ENCODE results near the gene ROR1. TPM values are rescaled to one million over a fixed set of nuclear protein-coding genes. Genes with fewer than 3 reads are reported as not detected.

The ROR1 gene
- total and polyA plus RNA-seq, 7 donors = 0.13 to 2.8 (median 1.2) TPM

DNA sequence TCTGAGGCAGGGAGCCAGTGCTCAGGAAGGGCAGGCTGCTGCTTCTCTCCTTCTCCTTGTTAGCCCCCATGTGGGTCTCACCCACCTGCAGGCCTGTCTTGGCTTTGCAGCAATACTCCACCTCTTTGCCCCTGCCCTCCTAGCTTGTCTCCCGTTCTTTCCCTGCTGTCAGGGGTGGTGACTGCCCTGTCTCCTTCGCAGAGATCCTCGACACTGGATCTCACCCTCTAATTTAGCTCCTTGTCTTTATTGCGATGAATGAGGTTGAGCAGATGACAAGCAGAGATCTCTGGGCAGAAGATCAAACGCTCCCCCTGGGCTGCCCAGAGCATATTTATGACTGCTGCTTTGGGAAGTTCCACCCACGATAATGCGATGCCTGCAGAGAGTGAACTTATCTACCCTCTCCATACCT, 199.2 kb downstream of the ROR1 start:
- 22 to 39% (median 24%) methylated on average over 7 of the region's 7 CpGs for WGBS, 3 donors
- H3K4me3 ChIP-seq = no peak overlapping the region
- intact Hi-C loops (cut with DNase I) = loop anchor here in 1 of 2 donors (5.0 kb wide), 1 partner anchor 64 kb away; no protein-coding TSS in a partner anchor
- H3K4me1 ChIP-seq = peaks cover 17% of the 10 kb centered on the region
- TF ChIP-seq, protein P1, sequence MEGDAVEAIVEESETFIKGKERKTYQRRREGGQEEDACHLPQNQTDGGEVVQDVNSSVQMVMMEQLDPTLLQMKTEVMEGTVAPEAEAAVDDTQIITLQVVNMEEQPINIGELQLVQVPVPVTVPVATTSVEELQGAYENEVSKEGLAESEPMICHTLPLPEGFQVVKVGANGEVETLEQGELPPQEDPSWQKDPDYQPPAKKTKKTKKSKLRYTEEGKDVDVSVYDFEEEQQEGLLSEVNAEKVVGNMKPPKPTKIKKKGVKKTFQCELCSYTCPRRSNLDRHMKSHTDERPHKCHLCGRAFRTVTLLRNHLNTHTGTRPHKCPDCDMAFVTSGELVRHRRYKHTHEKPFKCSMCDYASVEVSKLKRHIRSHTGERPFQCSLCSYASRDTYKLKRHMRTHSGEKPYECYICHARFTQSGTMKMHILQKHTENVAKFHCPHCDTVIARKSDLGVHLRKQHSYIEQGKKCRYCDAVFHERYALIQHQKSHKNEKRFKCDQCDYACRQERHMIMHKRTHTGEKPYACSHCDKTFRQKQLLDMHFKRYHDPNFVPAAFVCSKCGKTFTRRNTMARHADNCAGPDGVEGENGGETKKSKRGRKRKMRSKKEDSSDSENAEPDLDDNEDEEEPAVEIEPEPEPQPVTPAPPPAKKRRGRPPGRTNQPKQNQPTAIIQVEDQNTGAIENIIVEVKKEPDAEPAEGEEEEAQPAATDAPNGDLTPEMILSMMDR (IDR thresholded peaks at IDR 0.05) = no peak
- H3K27ac ChIP-seq = no peak overlapping the region
- DNase-seq = no peak
- no peaks in the 10 kb centered on the region for H3K36me3 ChIP-seq (ENCODE audit: insufficient read depth in 1 of 2, low read depth in 1 of 2)
- H3K9me3 ChIP-seq = no peaks in the 10 kb centered on the region
- no peaks in the 10 kb centered on the region for H3K27me3 ChIP-seq (ENCODE audit: insufficient read depth in 3 of 3, low read length in 2 of 3)
- peak in 3 of 4 donors; percentile 37 to 65 (median 57) for ATAC-seq

DNA sequence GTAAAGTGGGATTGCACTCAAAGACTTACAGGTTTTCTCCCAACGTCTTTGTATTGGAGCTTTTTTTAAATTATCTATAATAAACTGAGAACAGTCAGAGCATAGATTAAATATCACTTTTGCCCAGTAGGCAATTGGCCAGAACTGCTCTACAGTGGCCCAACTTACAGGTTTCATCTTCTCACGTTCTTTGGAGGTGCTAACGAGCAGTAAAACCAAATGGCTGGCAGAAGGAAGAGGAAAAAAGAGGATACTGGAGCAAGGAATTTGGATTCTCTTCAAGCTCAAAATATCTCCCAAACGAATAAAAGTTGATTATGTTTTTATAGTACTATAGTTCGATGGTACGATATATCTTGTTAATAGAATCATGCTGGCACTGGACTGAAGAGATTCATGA, 201.1 kb downstream of the ROR1 start:
- no peaks in the 10 kb centered on the region for H3K36me3 ChIP-seq (ENCODE audit: insufficient read depth in 1 of 2, low read depth in 1 of 2)
- H3K4me1 ChIP-seq = peaks cover 4% of the 10 kb centered on the region
- no peak overlapping the region for H3K4me3 ChIP-seq
- 67 to 72% (median 69%) methylated on average over 6 of the region's 6 CpGs for WGBS, 3 donors
- H3K9me3 ChIP-seq = no peaks in the 10 kb centered on the region
- H3K27ac ChIP-seq = no peak overlapping the region
- no peak for ATAC-seq
- no peak for DNase-seq
- TF ChIP-seq, protein P1 (IDR thresholded peaks at IDR 0.05) = no peak
- intact Hi-C loops (cut with DNase I) = loop anchor here in 1 of 2 donors (5.0 kb wide), 2 partner anchors 62 to 692 kb away; no protein-coding TSS in a partner anchor
- H3K27me3 ChIP-seq (ENCODE audit: insufficient read depth in 3 of 3, low read length in 2 of 3) = no peaks in the 10 kb centered on the region

- intact Hi-C loops (cut with DNase I) = loop anchor here in 1 of 2 donors (5.0 kb wide), 1 partner anchor 692 kb away; no protein-coding TSS in a partner anchor
- Histone ChIP-seq H3K4me3 (no peak overlapping the region), H3K4me1 (peaks cover 4% of the 10 kb centered on the region), H3K9me3 (no peaks in the 10 kb centered on the region), H3K36me3 (ENCODE audit: insufficient read depth in 1 of 2, low read depth in 1 of 2) (no peaks in the 10 kb centered on the region), H3K27me3 (ENCODE audit: insufficient read depth in 3 of 3, low read length in 2 of 3) (no peaks in the 10 kb centered on the region), H3K27ac (no peak overlapping the region)
- TF ChIP-seq, protein P1 (IDR thresholded peaks at IDR 0.05) = no peak
- WGBS, 3 donors = 53 to 75% (median 70%) methylated on average over 7 of the region's 7 CpGs
- ATAC-seq (no peak), DNase-seq (no peak)
Observed at GRCh38 chr1:63975481-63975880, 201.7 kb downstream of the ROR1 start.

- intact Hi-C loops (cut with DNase I) = loop anchor here in 1 of 2 donors (5.0 kb wide), 1 partner anchor 691 kb away; no protein-coding TSS in a partner anchor
- H3K4me3 ChIP-seq = no peak overlapping the region
- H3K36me3 ChIP-seq (ENCODE audit: insufficient read depth in 1 of 2, low read depth in 1 of 2) = no peaks in the 10 kb centered on the region
- H3K27ac ChIP-seq = no peak overlapping the region
- no peaks in the 10 kb centered on the region for H3K27me3 ChIP-seq (ENCODE audit: insufficient read depth in 3 of 3, low read length in 2 of 3)
- H3K9me3 ChIP-seq = no peaks in the 10 kb centered on the region
- DNase-seq (no peak), ATAC-seq (no peak)
- WGBS, 3 donors = 56 to 76% (median 64%) methylated on average over 1 of the region's 1 CpG
- TF ChIP-seq, protein P1 (IDR thresholded peaks at IDR 0.05) = no peak
- peaks cover 4% of the 10 kb centered on the region for H3K4me1 ChIP-seq
Observed at GRCh38 chr1:63976006-63976405, 202.2 kb downstream of the ROR1 start.

GRCh38 chr1:63977466-63977865, 203.6 kb downstream of the ROR1 start:
- H3K9me3 ChIP-seq = no peaks in the 10 kb centered on the region
- intact Hi-C loops (cut with DNase I) = loop anchor here in 1 of 2 donors (5.0 kb wide), 1 partner anchor 690 kb away; no protein-coding TSS in a partner anchor
- ATAC-seq = no peak

More at GRCh38 chr1:63977466-63977865, 203.6 kb downstream of the ROR1 start:
- H3K4me3 ChIP-seq = no peak overlapping the region
- WGBS, 3 donors = 96 to 100% (median 100%) methylated on average over 1 of the region's 1 CpG
- DNase-seq = no peak
- H3K27me3 ChIP-seq (ENCODE audit: insufficient read depth in 3 of 3, low read length in 2 of 3) = no peaks in the 10 kb centered on the region
- H3K4me1 ChIP-seq = peaks cover 4% of the 10 kb centered on the region
- TF ChIP-seq, protein P1 (IDR thresholded peaks at IDR 0.05) = no peak
- no peak overlapping the region for H3K27ac ChIP-seq
- no peaks in the 10 kb centered on the region for H3K36me3 ChIP-seq (ENCODE audit: insufficient read depth in 1 of 2, low read depth in 1 of 2)
